ENCODE measurements around the gene NCKAP5.

DNA sequence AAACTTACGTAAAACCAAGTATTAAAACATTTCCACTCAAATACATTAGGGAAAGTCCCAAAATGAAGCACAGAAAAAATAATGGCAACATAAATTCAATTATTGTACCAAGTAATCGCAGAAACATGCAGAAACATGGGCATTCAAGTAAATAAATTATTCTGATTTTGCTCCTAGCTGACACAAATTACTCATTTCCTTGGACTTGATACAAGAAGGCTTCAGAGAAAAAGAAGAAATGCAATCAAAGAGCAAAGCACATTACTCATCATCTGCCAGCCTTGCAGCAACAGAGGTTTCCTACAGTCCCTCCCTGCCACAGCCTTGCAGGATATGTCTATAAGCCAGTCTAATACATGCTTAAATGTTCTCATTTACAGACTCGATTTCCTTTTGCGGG, 458.5 kb downstream of the NCKAP5 start:
- TF ChIP-seq, protein P1, sequence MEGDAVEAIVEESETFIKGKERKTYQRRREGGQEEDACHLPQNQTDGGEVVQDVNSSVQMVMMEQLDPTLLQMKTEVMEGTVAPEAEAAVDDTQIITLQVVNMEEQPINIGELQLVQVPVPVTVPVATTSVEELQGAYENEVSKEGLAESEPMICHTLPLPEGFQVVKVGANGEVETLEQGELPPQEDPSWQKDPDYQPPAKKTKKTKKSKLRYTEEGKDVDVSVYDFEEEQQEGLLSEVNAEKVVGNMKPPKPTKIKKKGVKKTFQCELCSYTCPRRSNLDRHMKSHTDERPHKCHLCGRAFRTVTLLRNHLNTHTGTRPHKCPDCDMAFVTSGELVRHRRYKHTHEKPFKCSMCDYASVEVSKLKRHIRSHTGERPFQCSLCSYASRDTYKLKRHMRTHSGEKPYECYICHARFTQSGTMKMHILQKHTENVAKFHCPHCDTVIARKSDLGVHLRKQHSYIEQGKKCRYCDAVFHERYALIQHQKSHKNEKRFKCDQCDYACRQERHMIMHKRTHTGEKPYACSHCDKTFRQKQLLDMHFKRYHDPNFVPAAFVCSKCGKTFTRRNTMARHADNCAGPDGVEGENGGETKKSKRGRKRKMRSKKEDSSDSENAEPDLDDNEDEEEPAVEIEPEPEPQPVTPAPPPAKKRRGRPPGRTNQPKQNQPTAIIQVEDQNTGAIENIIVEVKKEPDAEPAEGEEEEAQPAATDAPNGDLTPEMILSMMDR (IDR thresholded peaks at IDR 0.05 in 4 of 5, conservative IDR thresholded peaks at IDR 0.05 in 1 of 5): no peak
- no peak for TF ChIP-seq POLR2A (IDR thresholded peaks at IDR 0.05)
